ENCODE measurements around the gene UNC5A. TPM values are rescaled to one million over a fixed set of nuclear protein-coding genes. Genes with fewer than 3 reads are reported as not detected.

Gene UNC5A
- total RNA-seq, 1 experiment from 2014 or later: 3.1 TPM

- CTCF ChIA-PET: no interaction called here
- Histone ChIP-seq H3K9me3 (ENCODE audit: insufficient read depth, low read depth) (no peaks in the 10 kb centered on the region), H3K4me3 (no peak overlapping the region), H3K4me1 (replicated peaks; ENCODE audit: insufficient read depth) (peaks cover 27% of the 10 kb centered on the region), H3K4me2 (no peak overlapping the region), H4K20me1 (ENCODE audit: insufficient read depth) (no peaks in the 10 kb centered on the region), H3K36me3 (ENCODE audit: low read depth) (no peaks in the 10 kb centered on the region), H3K27ac (no peak overlapping the region), H2AFZ (no peak overlapping the region), H3K27me3 (ENCODE audit: insufficient read depth, low read depth) (no peaks in the 10 kb centered on the region), H3K79me2 (ENCODE audit: low read depth) (no peaks in the 10 kb centered on the region), H3F3A (ENCODE audit: insufficient read depth, low read depth) (peaks cover 16% of the 10 kb centered on the region; the same call in 1 of the 2 replicates), H3K9me2 (ENCODE audit: insufficient read depth) (no peaks in the 10 kb centered on the region)
- intact Hi-C loops (cut with micrococcal nuclease; ENCODE audit: unreplicated experiment): no loop called here
- DNase-seq: no peak
- BruUV-seq (replicated peaks): no TSS peak
- TF ChIP-seq EZH2 (IDR thresholded peaks at IDR 0.05; ENCODE audit: low read depth) (no peak), CTCF (conservative IDR thresholded peaks at IDR 0.05) (no peak)
- POLR2A ChIA-PET (ENCODE audit: unreplicated experiment): no interaction called here
Measured at GRCh38 chr5:176846335-176847140, 36.2 kb downstream of the UNC5A start.

- TF ChIP-seq EZH2 (IDR thresholded peaks at IDR 0.05; ENCODE audit: low read depth) (no peak), CTCF (conservative IDR thresholded peaks at IDR 0.05) (no peak)
- CTCF ChIA-PET: no interaction called here
- no TSS peak for BruUV-seq (replicated peaks)
- H3K4me2 ChIP-seq: no peak overlapping the region
- H3K36me3 ChIP-seq (ENCODE audit: low read depth): no peaks in the 10 kb centered on the region
- intact Hi-C loops (cut with micrococcal nuclease; ENCODE audit: unreplicated experiment): no loop called here
- no peak for DNase-seq
- H3K9me2 ChIP-seq (ENCODE audit: insufficient read depth): no peaks in the 10 kb centered on the region
- H3K9me3 ChIP-seq (ENCODE audit: insufficient read depth, low read depth): no peaks in the 10 kb centered on the region
- peaks cover 27% of the 10 kb centered on the region for H3K4me1 ChIP-seq (replicated peaks; ENCODE audit: insufficient read depth)
- peaks cover 16% of the 10 kb centered on the region; the same call in 1 of the 2 replicates for H3F3A ChIP-seq (ENCODE audit: insufficient read depth, low read depth)
- H4K20me1 ChIP-seq (ENCODE audit: insufficient read depth): no peaks in the 10 kb centered on the region
- H3K27me3 ChIP-seq (ENCODE audit: insufficient read depth, low read depth): no peaks in the 10 kb centered on the region
- H3K4me3 ChIP-seq: no peak overlapping the region
- H2AFZ ChIP-seq: no peak overlapping the region
- no peak overlapping the region for H3K27ac ChIP-seq
- no peaks in the 10 kb centered on the region for H3K79me2 ChIP-seq (ENCODE audit: low read depth)
- POLR2A ChIA-PET (ENCODE audit: unreplicated experiment): no interaction called here
Measured at GRCh38 chr5:176847148-176847547, 36.8 kb downstream of the UNC5A start.

GRCh38 chr5:176847726-176848290 is 37.4 kb downstream of the UNC5A start:
- H3F3A ChIP-seq (ENCODE audit: insufficient read depth, low read depth): peaks cover 15% of the 10 kb centered on the region; the same call in 1 of the 2 replicates
- ChIA-PET POLR2A (ENCODE audit: unreplicated experiment) (interaction anchor here (0.5 kb wide), 1 partner anchor 486 kb away, joined by 4 read pairs; the partner anchor contains the start of gene KIAA1191), CTCF (no interaction called here)
- no peaks in the 10 kb centered on the region for H3K9me2 ChIP-seq (ENCODE audit: insufficient read depth)
- H3K4me3 ChIP-seq: no peak overlapping the region
- H3K27me3 ChIP-seq (ENCODE audit: insufficient read depth, low read depth): no peaks in the 10 kb centered on the region
- TF ChIP-seq EZH2 (IDR thresholded peaks at IDR 0.05; ENCODE audit: low read depth): no peak
- TF ChIP-seq CTCF (conservative IDR thresholded peaks at IDR 0.05): no peak
- H4K20me1 ChIP-seq (ENCODE audit: insufficient read depth): no peaks in the 10 kb centered on the region
- no peak overlapping the region for H3K27ac ChIP-seq
- no peak overlapping the region for H3K4me2 ChIP-seq
- intact Hi-C loops (cut with micrococcal nuclease; ENCODE audit: unreplicated experiment): no loop called here
- peaks cover 27% of the 10 kb centered on the region for H3K4me1 ChIP-seq (replicated peaks; ENCODE audit: insufficient read depth)
- no peak for DNase-seq
- H3K36me3 ChIP-seq (ENCODE audit: low read depth): no peaks in the 10 kb centered on the region
- no TSS peak for BruUV-seq (replicated peaks)
- H2AFZ ChIP-seq: no peak overlapping the region
- no peaks in the 10 kb centered on the region for H3K9me3 ChIP-seq (ENCODE audit: insufficient read depth, low read depth)
- H3K79me2 ChIP-seq (ENCODE audit: low read depth): no peaks in the 10 kb centered on the region

Data from PC-9 (cell line).